ENCODE results near the gene SLC25A1. TPM values are rescaled to one million over a fixed set of nuclear protein-coding genes. Genes with fewer than 3 reads are reported as not detected.

The SLC25A1 gene
- total RNA-seq, result 38.8 TPM

DNA sequence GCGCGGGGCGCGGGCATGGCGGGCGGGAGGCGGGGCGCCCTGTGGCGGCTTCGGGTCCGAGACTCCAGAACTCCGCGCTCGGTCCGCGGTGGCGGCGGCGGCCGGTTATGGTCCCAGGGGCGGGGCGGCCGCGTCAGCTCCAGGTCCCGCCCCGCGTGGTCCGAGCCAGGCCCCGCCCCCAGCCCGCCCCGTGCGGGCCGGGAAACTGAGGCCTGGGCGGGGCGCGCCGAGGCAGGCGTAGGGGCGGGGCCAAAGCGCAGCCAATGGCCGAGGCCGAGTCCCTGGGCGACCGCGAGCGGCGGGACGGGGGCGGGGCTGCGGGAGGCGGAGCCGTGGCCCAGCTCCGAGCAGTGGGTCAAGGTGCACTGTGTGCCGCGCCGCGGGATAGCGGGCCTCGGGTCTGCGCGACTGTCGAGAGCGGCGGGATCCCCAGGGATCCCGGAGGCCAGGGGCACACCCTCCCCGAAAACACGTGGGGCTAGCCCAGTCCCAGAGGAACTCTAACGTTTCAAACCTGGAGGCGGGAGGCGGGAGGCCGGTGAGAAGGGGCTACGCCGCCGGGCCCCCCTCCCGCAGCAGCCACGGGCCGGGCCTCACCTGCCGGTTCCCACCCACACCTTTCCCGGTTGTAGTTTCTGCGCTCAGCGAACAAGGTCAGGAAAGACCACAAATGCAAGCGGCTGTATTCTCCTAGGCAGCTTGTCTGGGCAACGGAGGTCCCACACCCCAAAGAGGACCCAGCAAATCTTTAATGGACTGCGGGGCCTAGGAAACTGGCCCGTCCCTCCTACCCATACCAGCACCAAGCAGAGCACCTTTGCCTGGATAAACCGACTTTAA, at the start of gene SLC25A1:
SLC25A1 (minus strand) TSS at position 80 of the 840 bp plus-strand sequence; CDS start at position 17, 63 bp downstream.

DNA sequence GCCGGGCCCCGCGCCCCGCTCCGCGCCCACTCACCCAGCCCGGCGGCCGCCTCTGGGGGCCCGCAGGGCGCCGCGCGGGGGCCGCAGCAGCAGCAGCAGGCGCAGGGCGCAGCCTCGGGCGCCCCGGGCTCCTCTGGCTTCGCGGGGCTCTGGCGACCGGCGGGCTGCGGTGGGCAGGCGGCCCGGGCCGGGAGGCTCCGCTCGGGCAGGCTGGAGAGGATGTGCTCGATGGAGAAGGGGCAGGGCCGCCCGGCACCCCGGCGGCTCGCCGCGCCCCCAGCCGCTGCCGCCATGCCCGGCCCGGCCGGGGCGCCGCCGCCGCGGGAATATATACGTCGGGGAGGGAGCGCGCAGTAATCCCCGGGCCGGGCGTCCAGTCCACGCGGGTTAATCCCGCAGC, 28.5 kb downstream of the SLC25A1 start, which contains the start of gene GSC2:
GSC2 (minus strand) TSS at position 302 of the 400 bp plus-strand sequence; CDS start at position 293, 9 bp downstream.

DNA sequence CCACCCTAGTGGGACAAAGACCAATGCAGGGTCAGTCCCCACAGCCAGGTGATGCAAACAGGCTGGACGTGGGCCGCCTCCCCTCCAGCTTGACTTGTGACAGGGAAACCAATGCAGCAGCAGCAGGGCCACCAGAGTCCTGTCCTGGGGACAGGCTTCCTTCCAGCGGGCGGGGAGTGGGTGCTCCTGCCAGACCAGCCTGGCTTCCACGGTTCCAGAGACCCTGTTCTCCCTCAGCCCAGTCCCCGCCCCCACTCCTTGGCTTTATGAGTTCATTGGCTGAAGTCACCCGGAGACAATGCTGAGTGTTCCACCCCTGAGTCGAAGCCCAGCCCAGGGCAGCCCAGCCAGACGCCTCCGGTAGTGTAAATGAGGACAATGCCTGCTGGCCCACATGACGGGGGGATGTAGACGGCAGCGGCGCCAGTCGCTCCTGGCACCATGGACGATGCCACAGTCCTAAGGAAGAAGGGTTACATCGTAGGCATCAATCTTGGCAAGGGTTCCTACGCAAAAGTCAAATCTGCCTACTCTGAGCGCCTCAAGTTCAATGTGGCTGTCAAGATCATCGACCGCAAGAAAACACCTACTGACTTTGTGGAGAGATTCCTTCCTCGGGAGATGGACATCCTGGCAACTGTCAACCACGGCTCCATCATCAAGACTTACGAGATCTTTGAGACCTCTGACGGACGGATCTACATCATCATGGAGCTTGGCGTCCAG, 47.4 kb downstream of the SLC25A1 start, which contains the start of gene TSSK2:
TSSK2 (plus strand) TSS at position 350 of the 726 bp plus-strand sequence; CDS start at position 442, 92 bp downstream.

Other genes with a start within 250 kb of the SLC25A1 start
- 14.6 TPM for gene PRODH, start 242.4 kb downstream of the SLC25A1 start, total RNA-seq
- gene DGCR2, start 56.3 kb downstream of the SLC25A1 start, total RNA-seq, result 105 TPM
- gene TSSK2, start 47.4 kb downstream of the SLC25A1 start, total RNA-seq, result not detected
- 17.9 TPM for gene ESS2, start 34.1 kb downstream of the SLC25A1 start, total RNA-seq
- 1.9 TPM for gene GSC2, start 28.4 kb downstream of the SLC25A1 start, total RNA-seq
- gene CLTCL1, start 113.0 kb upstream of the SLC25A1 start, total RNA-seq, result 21.1 TPM

Measured in camera-type eye (tissue), 1 donor.